ENCODE measurements around the gene EXD3. TPM values are rescaled to one million over a fixed set of nuclear protein-coding genes. Genes with fewer than 3 reads are reported as not detected.

The EXD3 gene
- total RNA-seq, 1 donor from 2014 or later: 8.4 TPM

DNA sequence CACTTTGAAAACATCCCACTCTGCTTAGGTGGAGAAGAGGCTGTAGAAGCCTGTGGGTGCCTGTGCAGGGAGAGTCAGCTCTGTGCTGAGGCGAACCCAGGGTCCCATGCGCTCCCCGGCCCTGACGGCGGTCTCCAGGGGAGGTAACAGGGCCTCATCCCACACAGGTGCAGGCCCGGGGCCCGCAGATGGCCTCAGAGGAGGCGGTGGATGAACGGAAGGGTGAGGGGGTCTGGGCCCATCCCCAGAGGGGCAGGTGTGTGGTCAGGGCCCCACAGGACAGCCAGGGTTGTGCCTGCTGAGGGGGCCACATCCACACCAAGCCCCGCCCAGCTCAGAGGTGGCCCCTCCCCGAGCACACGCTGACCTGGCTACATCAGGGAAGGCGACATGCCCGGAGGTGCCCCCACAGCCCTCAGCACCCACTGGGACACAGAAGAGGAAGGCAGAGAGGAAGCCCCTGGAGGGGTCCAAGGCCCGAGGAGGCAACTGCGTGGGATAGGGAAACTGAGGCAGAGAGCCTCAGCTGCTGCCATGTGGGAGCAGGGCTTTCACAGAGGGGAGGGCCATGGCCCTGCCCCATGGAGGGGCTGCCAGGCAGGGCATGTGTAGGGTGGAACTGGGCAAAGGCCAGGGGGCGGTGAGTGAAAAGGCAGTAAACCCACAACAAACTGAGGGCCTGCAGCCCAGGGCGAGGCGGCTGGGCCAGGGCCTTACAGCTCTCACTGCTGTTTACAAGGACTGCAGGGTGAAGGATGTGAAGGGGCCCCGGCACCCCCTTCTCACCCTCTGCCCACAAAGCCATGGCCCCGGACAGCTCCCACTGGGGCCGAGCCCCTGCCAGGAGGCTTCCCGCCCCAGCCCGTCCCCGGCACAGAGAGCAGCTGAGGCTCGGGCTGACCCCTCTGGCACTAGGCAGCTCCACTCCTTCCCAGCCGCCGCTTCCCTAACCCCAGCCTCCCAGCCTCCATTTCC is 29.5 kb downstream of the EXD3 start:
- Histone ChIP-seq H3K4me3 (ENCODE audit: low read length in 3 of 3) (no peak overlapping the region), H3K27me3 (ENCODE audit: control insufficient read depth in 3 of 3, insufficient read depth in 3 of 3, low read length in 3 of 3) (no peaks in the 10 kb centered on the region), H3K4me1 (ENCODE audit: control insufficient read depth in 3 of 3, insufficient read depth in 3 of 3, low read length in 3 of 3) (peaks cover 3 to 12% (median 9%) of the 10 kb centered on the region in 3 donors), H3K9ac (ENCODE audit: low read depth in 1 of 3, low read length in 3 of 3) (no peak overlapping the region), H3K27ac (ENCODE audit: low read depth, low read length) (no peak overlapping the region), H3K9me3 (ENCODE audit: control insufficient read depth in 3 of 3, low read length in 3 of 3) (no peaks in the 10 kb centered on the region), H3K36me3 (ENCODE audit: control insufficient read depth in 3 of 3, insufficient read depth in 3 of 3, low read length in 3 of 3) (peaks cover 0 to 5% (median 5%) of the 10 kb centered on the region in 3 donors)

GRCh38 chr9:137392232-137393007 is 30.5 kb downstream of the EXD3 start:
- Histone ChIP-seq H3K27me3 (ENCODE audit: control insufficient read depth in 3 of 3, insufficient read depth in 3 of 3, low read length in 3 of 3) (no peaks in the 10 kb centered on the region), H3K4me3 (ENCODE audit: low read length in 3 of 3) (no peak overlapping the region), H3K9ac (ENCODE audit: low read depth in 1 of 3, low read length in 3 of 3) (no peak overlapping the region), H3K9me3 (ENCODE audit: control insufficient read depth in 3 of 3, low read length in 3 of 3) (no peaks in the 10 kb centered on the region), H3K27ac (ENCODE audit: low read depth, low read length) (no peak overlapping the region), H3K4me1 (ENCODE audit: control insufficient read depth in 3 of 3, insufficient read depth in 3 of 3, low read length in 3 of 3) (peaks cover 3 to 20% (median 9%) of the 10 kb centered on the region in 3 donors), H3K36me3 (ENCODE audit: control insufficient read depth in 3 of 3, insufficient read depth in 3 of 3, low read length in 3 of 3) (peaks cover 0 to 5% (median 5%) of the 10 kb centered on the region in 3 donors)

GRCh38 chr9:137391411-137391754 is 31.6 kb downstream of the EXD3 start:
- Histone ChIP-seq H3K4me1 (ENCODE audit: control insufficient read depth in 3 of 3, insufficient read depth in 3 of 3, low read length in 3 of 3) (peaks cover 3 to 20% (median 9%) of the 10 kb centered on the region in 3 donors), H3K9ac (ENCODE audit: low read depth in 1 of 3, low read length in 3 of 3) (peak overlapping the region in 1 of 3 donors; percentile 33), H3K36me3 (ENCODE audit: control insufficient read depth in 3 of 3, insufficient read depth in 3 of 3, low read length in 3 of 3) (peaks cover 0 to 5% (median 2%) of the 10 kb centered on the region in 3 donors), H3K27ac (ENCODE audit: low read depth, low read length) (no peak overlapping the region), H3K9me3 (ENCODE audit: control insufficient read depth in 3 of 3, low read length in 3 of 3) (no peaks in the 10 kb centered on the region), H3K27me3 (ENCODE audit: control insufficient read depth in 3 of 3, insufficient read depth in 3 of 3, low read length in 3 of 3) (no peaks in the 10 kb centered on the region), H3K4me3 (ENCODE audit: low read length in 3 of 3) (no peak overlapping the region)

DNA sequence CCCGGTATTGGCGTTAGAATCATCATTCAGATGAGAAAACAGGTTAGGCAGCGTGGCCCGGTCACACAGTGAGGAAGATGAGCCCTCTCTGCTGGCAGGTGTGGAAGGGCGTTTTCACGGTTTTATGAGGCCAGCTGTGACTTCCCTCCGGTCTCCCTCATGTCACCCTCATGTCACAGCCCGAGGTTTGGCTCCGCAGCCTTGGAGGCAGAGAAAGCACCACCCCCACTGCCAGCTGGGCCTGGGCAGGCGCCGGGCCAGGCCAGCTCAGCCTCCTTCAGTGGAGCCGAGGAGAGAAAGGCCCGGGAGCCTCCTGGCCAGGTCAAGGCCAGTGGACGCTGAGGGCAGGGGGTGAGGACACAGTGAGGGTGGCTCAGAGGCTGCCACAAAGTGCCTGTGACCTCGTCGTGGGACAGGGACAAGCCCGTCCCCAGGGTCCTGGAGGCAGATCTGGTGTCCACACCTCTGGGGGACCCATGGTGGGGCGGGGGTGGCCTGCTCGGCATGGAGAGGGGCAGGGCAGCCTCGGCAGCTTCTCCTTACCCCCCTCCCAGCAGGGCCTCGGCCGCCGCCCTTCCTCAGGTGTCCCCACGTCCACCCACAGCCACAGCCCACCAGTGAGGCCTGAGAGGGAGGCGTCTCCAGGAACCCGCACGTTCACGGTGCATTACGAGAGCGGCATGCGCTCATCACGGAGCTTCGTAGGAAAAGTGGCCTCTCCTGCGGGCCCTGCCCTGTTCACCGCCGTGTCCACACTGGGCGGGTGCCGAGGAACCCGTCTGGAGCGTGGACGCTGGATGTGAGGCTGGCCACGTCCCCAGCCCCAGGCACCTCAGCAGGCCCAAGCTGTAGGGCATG is 32.2 kb downstream of the EXD3 start:
- H3K36me3 ChIP-seq (ENCODE audit: control insufficient read depth in 3 of 3, insufficient read depth in 3 of 3, low read length in 3 of 3): peaks cover 0 to 5% (median 0%) of the 10 kb centered on the region in 3 donors
- no peak overlapping the region for H3K4me3 ChIP-seq (ENCODE audit: low read length in 3 of 3)
- peak overlapping the region; percentile 71 for H3K27ac ChIP-seq (ENCODE audit: low read depth, low read length)

GRCh38 chr9:137389428-137389746 is 33.6 kb downstream of the EXD3 start:
- no peaks in the 10 kb centered on the region for H3K27me3 ChIP-seq (ENCODE audit: control insufficient read depth in 3 of 3, insufficient read depth in 3 of 3, low read length in 3 of 3)
- H3K9ac ChIP-seq (ENCODE audit: low read depth in 1 of 3, low read length in 3 of 3): no peak overlapping the region
- H3K9me3 ChIP-seq (ENCODE audit: control insufficient read depth in 3 of 3, low read length in 3 of 3): no peaks in the 10 kb centered on the region
- no peak overlapping the region for H3K27ac ChIP-seq (ENCODE audit: low read depth, low read length)
- no peak overlapping the region for H3K4me3 ChIP-seq (ENCODE audit: low read length in 3 of 3)
- H3K36me3 ChIP-seq (ENCODE audit: control insufficient read depth in 3 of 3, insufficient read depth in 3 of 3, low read length in 3 of 3): peaks cover 0 to 5% (median 0%) of the 10 kb centered on the region in 3 donors
- H3K4me1 ChIP-seq (ENCODE audit: control insufficient read depth in 3 of 3, insufficient read depth in 3 of 3, low read length in 3 of 3): peaks cover 3 to 20% (median 9%) of the 10 kb centered on the region in 3 donors

More for the DNA sequence above, 32.2 kb downstream of the EXD3 start:
- peaks cover 3 to 20% (median 9%) of the 10 kb centered on the region in 3 donors for H3K4me1 ChIP-seq (ENCODE audit: control insufficient read depth in 3 of 3, insufficient read depth in 3 of 3, low read length in 3 of 3)
- H3K9me3 ChIP-seq (ENCODE audit: control insufficient read depth in 3 of 3, low read length in 3 of 3): no peaks in the 10 kb centered on the region
- H3K27me3 ChIP-seq (ENCODE audit: control insufficient read depth in 3 of 3, insufficient read depth in 3 of 3, low read length in 3 of 3): no peaks in the 10 kb centered on the region
- H3K9ac ChIP-seq (ENCODE audit: low read depth in 1 of 3, low read length in 3 of 3): peak overlapping the region in 1 of 3 donors; percentile 33

DNA sequence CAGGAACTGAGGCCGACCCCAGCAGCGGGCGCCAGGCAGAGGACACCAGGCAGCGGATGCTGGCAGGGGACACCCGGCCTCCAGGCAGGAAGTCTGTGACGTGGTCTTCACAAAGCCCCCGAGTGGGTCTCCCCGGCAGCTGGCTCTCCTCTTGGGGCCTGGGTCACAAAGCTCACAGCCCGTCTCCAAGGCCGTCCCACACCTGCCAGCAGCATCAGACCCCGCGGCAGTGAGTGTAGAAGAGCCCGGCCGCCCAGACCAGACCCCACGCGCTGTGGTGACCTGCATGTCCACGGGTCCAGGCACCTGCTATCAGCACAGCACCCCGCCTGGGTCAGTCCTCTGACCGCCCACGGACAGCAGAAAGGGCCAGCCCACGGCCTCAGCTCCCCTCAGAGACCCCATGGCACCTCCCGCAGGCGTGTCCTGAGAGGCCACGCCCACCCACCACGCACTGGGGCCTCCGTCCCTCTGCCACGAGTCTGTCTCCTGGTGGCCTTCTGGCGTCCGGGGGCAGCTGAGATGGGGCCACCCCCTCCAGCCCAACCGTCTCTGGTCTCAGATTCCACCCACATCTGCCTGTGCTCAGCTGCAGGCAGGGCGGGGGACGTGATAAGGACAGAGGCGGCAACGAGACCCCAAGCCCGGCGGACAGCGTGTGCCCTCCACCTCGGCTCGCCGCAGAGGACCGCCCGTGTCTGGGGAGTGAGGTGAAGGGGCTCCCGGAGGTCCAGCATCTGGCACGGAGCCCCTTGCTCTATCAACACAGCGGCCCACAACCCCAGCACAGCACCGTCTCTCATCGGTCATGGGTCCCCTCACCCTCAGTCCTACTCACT is 34.2 kb downstream of the EXD3 start:
- Histone ChIP-seq H3K4me1 (ENCODE audit: control insufficient read depth in 3 of 3, insufficient read depth in 3 of 3, low read length in 3 of 3) (peaks cover 3 to 20% (median 9%) of the 10 kb centered on the region in 3 donors), H3K27ac (ENCODE audit: low read depth, low read length) (no peak overlapping the region), H3K36me3 (ENCODE audit: control insufficient read depth in 3 of 3, insufficient read depth in 3 of 3, low read length in 3 of 3) (peaks cover 0 to 5% (median 0%) of the 10 kb centered on the region in 3 donors), H3K9ac (ENCODE audit: low read depth in 1 of 3, low read length in 3 of 3) (no peak overlapping the region), H3K9me3 (ENCODE audit: control insufficient read depth in 3 of 3, low read length in 3 of 3) (no peaks in the 10 kb centered on the region), H3K27me3 (ENCODE audit: control insufficient read depth in 3 of 3, insufficient read depth in 3 of 3, low read length in 3 of 3) (no peaks in the 10 kb centered on the region), H3K4me3 (ENCODE audit: low read length in 3 of 3) (no peak overlapping the region)

DNA sequence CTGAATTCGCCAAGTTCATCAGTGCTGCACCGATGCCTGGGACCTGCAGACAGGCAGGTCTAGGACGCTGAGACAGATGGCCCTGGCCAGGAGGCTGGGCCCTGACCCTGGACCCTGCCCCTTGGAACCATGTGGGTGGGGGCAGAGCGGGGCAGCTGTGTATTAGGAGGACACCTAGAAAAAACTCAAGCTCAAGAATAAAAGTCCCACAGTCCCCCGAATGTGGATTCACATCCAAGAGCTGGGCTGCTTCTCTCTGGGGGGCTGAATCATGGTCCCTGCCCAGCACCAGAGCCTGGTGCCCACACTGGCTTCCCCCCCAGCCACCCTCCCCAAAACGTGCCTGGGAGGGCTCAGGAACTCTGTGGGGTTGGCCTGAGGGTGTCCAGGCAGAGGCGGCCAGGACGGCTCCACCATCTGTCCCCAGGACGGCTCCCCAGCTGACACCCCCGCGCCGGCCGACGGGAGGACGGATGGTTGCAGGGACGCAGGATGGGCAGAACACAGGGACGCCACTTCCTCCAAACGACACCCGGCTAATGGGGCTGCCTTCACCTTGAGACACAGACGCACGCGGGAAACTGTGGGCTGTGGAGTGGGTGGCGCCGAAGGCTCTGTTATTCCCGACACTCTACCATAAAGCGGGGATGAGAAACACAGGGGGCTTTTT is 34.9 kb downstream of the EXD3 start:
- Histone ChIP-seq H3K36me3 (ENCODE audit: control insufficient read depth in 3 of 3, insufficient read depth in 3 of 3, low read length in 3 of 3) (peaks cover 0 to 5% (median 0%) of the 10 kb centered on the region in 3 donors), H3K4me3 (ENCODE audit: low read length in 3 of 3) (no peak overlapping the region), H3K27me3 (ENCODE audit: control insufficient read depth in 3 of 3, insufficient read depth in 3 of 3, low read length in 3 of 3) (no peaks in the 10 kb centered on the region), H3K27ac (ENCODE audit: low read depth, low read length) (no peak overlapping the region), H3K9me3 (ENCODE audit: control insufficient read depth in 3 of 3, low read length in 3 of 3) (no peaks in the 10 kb centered on the region), H3K9ac (ENCODE audit: low read depth in 1 of 3, low read length in 3 of 3) (no peak overlapping the region), H3K4me1 (ENCODE audit: control insufficient read depth in 3 of 3, insufficient read depth in 3 of 3, low read length in 3 of 3) (peaks cover 3 to 20% (median 9%) of the 10 kb centered on the region in 3 donors)

GRCh38 chr9:137387114-137387890 is 35.7 kb downstream of the EXD3 start:
- Histone ChIP-seq H3K9me3 (ENCODE audit: control insufficient read depth in 3 of 3, low read length in 3 of 3) (no peaks in the 10 kb centered on the region), H3K4me1 (ENCODE audit: control insufficient read depth in 3 of 3, insufficient read depth in 3 of 3, low read length in 3 of 3) (peaks cover 3 to 20% (median 9%) of the 10 kb centered on the region in 3 donors), H3K9ac (ENCODE audit: low read depth in 1 of 3, low read length in 3 of 3) (no peak overlapping the region), H3K4me3 (ENCODE audit: low read length in 3 of 3) (no peak overlapping the region), H3K27me3 (ENCODE audit: control insufficient read depth in 3 of 3, insufficient read depth in 3 of 3, low read length in 3 of 3) (no peaks in the 10 kb centered on the region), H3K36me3 (ENCODE audit: control insufficient read depth in 3 of 3, insufficient read depth in 3 of 3, low read length in 3 of 3) (peaks cover 0 to 5% (median 0%) of the 10 kb centered on the region in 3 donors), H3K27ac (ENCODE audit: low read depth, low read length) (no peak overlapping the region)

Measured in skeletal muscle tissue (tissue), 4 donors.